Measurements from ENCODE around the gene CNTNAP2.

DNA sequence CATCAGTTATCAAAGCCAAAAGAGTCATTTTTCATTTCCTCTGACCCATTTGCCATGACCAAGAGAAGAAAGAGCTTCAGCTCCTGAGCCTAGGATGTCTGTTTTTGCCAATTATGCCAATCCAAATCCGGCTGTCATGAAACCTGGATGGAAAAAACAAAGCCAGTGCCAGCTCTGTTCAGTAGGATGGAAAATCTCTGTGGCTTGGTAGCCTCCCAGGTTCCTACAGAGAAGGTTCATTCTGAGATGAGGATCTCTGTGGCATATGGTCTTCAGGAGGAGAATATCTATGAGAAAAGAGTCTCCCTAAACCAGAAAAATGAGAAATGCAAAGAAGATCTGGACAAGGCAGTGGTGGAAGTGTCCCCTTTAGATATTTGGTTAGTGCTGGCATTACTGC is 475.4 kb downstream of the CNTNAP2 start:
- TF ChIP-seq, protein P1, sequence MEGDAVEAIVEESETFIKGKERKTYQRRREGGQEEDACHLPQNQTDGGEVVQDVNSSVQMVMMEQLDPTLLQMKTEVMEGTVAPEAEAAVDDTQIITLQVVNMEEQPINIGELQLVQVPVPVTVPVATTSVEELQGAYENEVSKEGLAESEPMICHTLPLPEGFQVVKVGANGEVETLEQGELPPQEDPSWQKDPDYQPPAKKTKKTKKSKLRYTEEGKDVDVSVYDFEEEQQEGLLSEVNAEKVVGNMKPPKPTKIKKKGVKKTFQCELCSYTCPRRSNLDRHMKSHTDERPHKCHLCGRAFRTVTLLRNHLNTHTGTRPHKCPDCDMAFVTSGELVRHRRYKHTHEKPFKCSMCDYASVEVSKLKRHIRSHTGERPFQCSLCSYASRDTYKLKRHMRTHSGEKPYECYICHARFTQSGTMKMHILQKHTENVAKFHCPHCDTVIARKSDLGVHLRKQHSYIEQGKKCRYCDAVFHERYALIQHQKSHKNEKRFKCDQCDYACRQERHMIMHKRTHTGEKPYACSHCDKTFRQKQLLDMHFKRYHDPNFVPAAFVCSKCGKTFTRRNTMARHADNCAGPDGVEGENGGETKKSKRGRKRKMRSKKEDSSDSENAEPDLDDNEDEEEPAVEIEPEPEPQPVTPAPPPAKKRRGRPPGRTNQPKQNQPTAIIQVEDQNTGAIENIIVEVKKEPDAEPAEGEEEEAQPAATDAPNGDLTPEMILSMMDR (IDR thresholded peaks at IDR 0.05 in 4 of 5, conservative IDR thresholded peaks at IDR 0.05 in 1 of 5) = no peak
- no peak for TF ChIP-seq POLR2A (IDR thresholded peaks at IDR 0.05)

All from gastrocnemius medialis (tissue), 4 donors.